ENCODE results near the gene KLHDC3. TPM values are rescaled to one million over a fixed set of nuclear protein-coding genes. Genes with fewer than 3 reads are reported as not detected.

The KLHDC3 gene
- polyA plus RNA-seq, 3 donors: 51.9 to 141 (median 106) TPM

- H3K36me3 Mint-ChIP-seq: peaks cover 68 to 92% of the 10 kb centered on the region in 2 donors
- H3K9me3 Mint-ChIP-seq: peaks cover 0 to 2% (median 0%) of the 10 kb centered on the region in 7 donors
- H4K20me1 ChIP-seq (ENCODE audit: insufficient read depth, low read length): no peaks in the 10 kb centered on the region
- intact Hi-C loops (cut with micrococcal nuclease): no loop called here
- H3K4me1 Mint-ChIP-seq: no peaks in the 10 kb centered on the region
- no peak overlapping the region for H2AFZ ChIP-seq (ENCODE audit: insufficient read depth, low read depth, low read length, poor library complexity, severe bottlenecking)
- no peaks in the 10 kb centered on the region for H3K9me3 ChIP-seq (replicated peaks in 1 of 2; ENCODE audit: control insufficient read depth in 1 of 2, insufficient read depth in 1 of 2, low read length in 2 of 2)
- peaks cover 47 to 77% of the 10 kb centered on the region in 2 donors for H3K36me3 ChIP-seq (replicated peaks in 1 of 2; ENCODE audit: control insufficient read depth in 1 of 2, insufficient read depth in 2 of 2, low read length in 2 of 2)
- no peak overlapping the region for H3K4me3 ChIP-seq (replicated peaks in 1 of 3; ENCODE audit: low read depth in 2 of 3, low read length in 3 of 3)
- 95% methylated on average over 8 of the region's 9 CpGs for WGBS (ENCODE audit: insufficient coverage)
- H3K9ac ChIP-seq (ENCODE audit: insufficient read depth, low read length, poor library complexity, severe bottlenecking): no peak overlapping the region
- DNase-seq: no peak
- no peak overlapping the region for H3K4me3 Mint-ChIP-seq
- no peak overlapping the region for H3K27ac ChIP-seq (ENCODE audit: low read depth in 1 of 2, low read length in 2 of 2)
- no peaks in the 10 kb centered on the region for H3K27me3 ChIP-seq (ENCODE audit: control insufficient read depth in 2 of 2, insufficient read depth in 2 of 2, low read length in 2 of 2)
- peaks cover 0 to 5% (median 0%) of the 10 kb centered on the region in 3 donors for H3K27me3 Mint-ChIP-seq (ENCODE audit: low read depth in 3 of 3)
- H3K27ac Mint-ChIP-seq: peak overlapping the region in 2 of 7 donors; percentile 18 to 27
- H3K4me2 ChIP-seq (replicated peaks; ENCODE audit: extremely low read depth, low read length, poor library complexity, severe bottlenecking): no peak overlapping the region
- no peaks in the 10 kb centered on the region for H3K4me1 ChIP-seq (ENCODE audit: control insufficient read depth in 1 of 2, insufficient read depth in 2 of 2, low read length in 2 of 2)
- TF ChIP-seq CTCF (IDR thresholded peaks at IDR 0.05): no peak
- no peaks in the 10 kb centered on the region for H3K79me2 ChIP-seq (ENCODE audit: insufficient read depth, low read length)
Measured at GRCh38 chr6:43043310-43043709, 29.3 kb downstream of the KLHDC3 start.

DNA sequence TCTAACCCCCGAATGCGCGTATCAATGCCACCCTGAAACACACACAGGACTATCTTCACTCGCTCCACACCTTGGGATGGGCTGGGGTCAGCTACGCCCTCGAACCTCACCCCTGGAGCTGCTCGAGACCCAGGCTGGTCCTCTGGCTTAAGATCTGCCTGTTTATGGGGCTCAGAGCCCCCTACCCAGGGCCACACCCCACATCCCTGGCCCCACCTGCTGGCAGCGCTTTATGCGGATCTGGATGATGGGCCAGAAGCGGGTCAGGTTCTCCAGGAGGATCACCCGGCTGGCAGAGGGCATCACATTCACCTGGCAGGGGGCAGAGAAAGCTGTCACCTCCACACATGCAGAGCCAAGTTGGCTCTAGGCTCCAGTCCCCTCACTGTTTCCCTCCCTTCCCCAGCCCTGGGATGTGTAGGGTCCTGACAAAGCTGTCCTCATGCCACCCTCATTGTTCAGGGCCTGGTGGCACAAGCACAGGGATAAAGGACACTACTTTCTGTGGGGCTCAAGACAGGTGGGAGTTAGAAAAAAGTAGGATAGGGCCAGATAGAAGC, 31.4 kb downstream of the KLHDC3 start:
- H4K20me1 ChIP-seq (ENCODE audit: insufficient read depth, low read length): no peaks in the 10 kb centered on the region
- no peak for DNase-seq
- H3K36me3 ChIP-seq (replicated peaks in 1 of 2; ENCODE audit: control insufficient read depth in 1 of 2, insufficient read depth in 2 of 2, low read length in 2 of 2): peaks cover 51 to 77% of the 10 kb centered on the region in 2 donors
- no peaks in the 10 kb centered on the region for H3K27me3 ChIP-seq (ENCODE audit: control insufficient read depth in 2 of 2, insufficient read depth in 2 of 2, low read length in 2 of 2)
- no peak overlapping the region for H3K4me3 ChIP-seq (replicated peaks in 1 of 3; ENCODE audit: low read depth in 2 of 3, low read length in 3 of 3)
- intact Hi-C loops (cut with micrococcal nuclease): no loop called here
- TF ChIP-seq CTCF (IDR thresholded peaks at IDR 0.05): no peak
- H3K79me2 ChIP-seq (ENCODE audit: insufficient read depth, low read length): no peaks in the 10 kb centered on the region
- no peak overlapping the region for H3K27ac ChIP-seq (ENCODE audit: low read depth in 1 of 2, low read length in 2 of 2)
- peaks cover under 1% of the 10 kb centered on the region for H3K4me1 Mint-ChIP-seq
- H3K9me3 Mint-ChIP-seq: peaks cover 0 to 2% (median 0%) of the 10 kb centered on the region in 7 donors
- H3K27me3 Mint-ChIP-seq (ENCODE audit: low read depth in 3 of 3): peaks cover 0 to 3% (median 0%) of the 10 kb centered on the region in 3 donors
- peaks cover 65 to 90% of the 10 kb centered on the region in 2 donors for H3K36me3 Mint-ChIP-seq
- H3K27ac Mint-ChIP-seq: peak overlapping the region in 1 of 7 donors; percentile 26
- no peaks in the 10 kb centered on the region for H3K9me3 ChIP-seq (replicated peaks in 1 of 2; ENCODE audit: control insufficient read depth in 1 of 2, insufficient read depth in 1 of 2, low read length in 2 of 2)
- H2AFZ ChIP-seq (ENCODE audit: insufficient read depth, low read depth, low read length, poor library complexity, severe bottlenecking): no peak overlapping the region
- H3K4me2 ChIP-seq (replicated peaks; ENCODE audit: extremely low read depth, low read length, poor library complexity, severe bottlenecking): no peak overlapping the region
- 100% methylated on average over 10 of the region's 11 CpGs for WGBS (ENCODE audit: insufficient coverage)
- no peak overlapping the region for H3K4me3 Mint-ChIP-seq
- H3K9ac ChIP-seq (ENCODE audit: insufficient read depth, low read length, poor library complexity, severe bottlenecking): no peak overlapping the region
- H3K4me1 ChIP-seq (ENCODE audit: control insufficient read depth in 1 of 2, insufficient read depth in 2 of 2, low read length in 2 of 2): no peaks in the 10 kb centered on the region

All from CD14-positive monocyte (primary cell).